Activated T-helper 1 cell treated with anti-CD3 and anti-CD28 coated beads, Interleukin-12 subunit alpha, Interleukin-12 subunit beta, Interleukin-2, Interleukin-4 antibody, amounts not matched to agents 30 ng/mL and 10 ng/mL and 1 ng/mL, durations not matched to agents 14 hours and 24 hours and 36 hours (primary cell): ENCODE data around the gene CAMK1. TPM values are rescaled to one million over a fixed set of nuclear protein-coding genes. Genes with fewer than 3 reads are reported as not detected.

ENCODE experiments used
- DNase-seq: peaks from one replicate; pipeline ENCODE4 v3.0.0; 2021; ENCODE audit warnings: low spot score
- H3K27ac Mint-ChIP-seq: one replicate; pipeline ENCODE4 v1.8.0; 2021; ENCODE audit warnings: mild to moderate bottlenecking, mixed read lengths
- H3K27me3 Mint-ChIP-seq: one replicate; pipeline ENCODE4 v1.8.0; 2022; ENCODE audit warnings: mild to moderate bottlenecking, moderate library complexity, mixed read lengths; ENCODE audit not compliant: insufficient read depth
- H3K36me3 Mint-ChIP-seq: one replicate; pipeline ENCODE4 v1.8.0; 2021; ENCODE audit warnings: low read depth, mixed read lengths
- H3K4me1 Mint-ChIP-seq: one replicate; pipeline ENCODE4 v1.8.0; 2021; ENCODE audit warnings: low read depth, mixed read lengths
- H3K4me3 Mint-ChIP-seq: one replicate; pipeline ENCODE4 v1.8.0; 2021; ENCODE audit warnings: mild to moderate bottlenecking, moderate library complexity, mixed read lengths
- H3K9me3 Mint-ChIP-seq: one replicate; pipeline ENCODE4 v1.8.0; 2021; ENCODE audit warnings: mixed read lengths
- intact Hi-C: fragments of 100-400 bp; cut with micrococcal nuclease; formaldehyde crosslinking; loops from one replicate; pipeline ENCODE4 v1.15.1; 2024
- total RNA-seq: library from RNA; stranded (reverse); gene quantifications from 2 replicates; pipeline ENCODE4 v1.2.3, GENCODE V29; 2022

Gene CAMK1
- total RNA-seq, 1 donor from 2014 or later: 55.0 TPM

DNA sequence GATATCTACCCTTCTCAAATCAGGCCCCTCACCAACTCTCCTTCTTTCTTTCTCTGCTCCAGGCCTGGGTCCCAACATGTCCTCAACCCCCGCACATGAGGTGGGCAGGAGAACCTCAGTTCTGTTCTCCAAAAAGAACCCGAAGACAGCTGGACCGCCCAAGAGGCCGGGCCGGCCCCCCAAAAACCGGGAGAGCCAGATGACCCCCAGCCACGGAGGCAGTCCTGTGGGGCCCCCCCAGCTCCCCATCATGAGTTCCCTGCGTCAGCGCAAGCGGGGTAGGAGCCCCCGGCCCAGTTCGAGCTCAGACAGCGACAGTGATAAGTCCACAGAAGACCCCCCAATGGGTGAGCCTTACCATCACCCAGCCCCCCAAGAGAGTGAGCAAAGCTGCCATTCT lies 25.6 kb downstream of the CAMK1 start:
- intact Hi-C loops: no loop called here
- DNase-seq: no peak
- Mint-ChIP-seq H3K36me3 (peaks cover 61% of the 10 kb centered on the region), H3K27ac (no peak overlapping the region), H3K4me1 (peaks cover 17% of the 10 kb centered on the region), H3K4me3 (no peak overlapping the region), H3K9me3 (no peaks in the 10 kb centered on the region), H3K27me3 (no peaks in the 10 kb centered on the region)

DNA sequence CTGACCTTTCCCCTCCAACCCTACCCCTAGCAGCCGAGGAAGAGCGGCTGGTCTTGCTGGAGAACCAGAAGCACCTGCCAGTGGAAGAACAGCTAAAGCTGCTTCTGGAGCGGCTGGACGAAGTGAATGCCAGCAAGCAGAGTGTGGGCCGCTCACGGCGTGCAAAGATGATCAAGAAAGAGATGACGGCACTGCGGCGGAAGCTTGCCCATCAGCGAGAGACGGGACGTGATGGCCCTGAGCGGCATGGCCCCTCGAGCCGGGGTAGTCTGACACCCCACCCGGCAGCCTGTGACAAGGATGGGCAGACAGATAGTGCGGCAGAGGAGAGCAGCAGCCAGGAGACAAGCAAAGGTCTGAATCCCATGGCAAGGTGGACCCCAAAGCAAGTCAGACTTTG lies 26.2 kb downstream of the CAMK1 start:
- no peaks in the 10 kb centered on the region for H3K27me3 Mint-ChIP-seq
- no peak overlapping the region for H3K4me3 Mint-ChIP-seq
- intact Hi-C loops: no loop called here
- H3K4me1 Mint-ChIP-seq: peaks cover 14% of the 10 kb centered on the region
- no peak overlapping the region for H3K27ac Mint-ChIP-seq
- peaks cover 66% of the 10 kb centered on the region for H3K36me3 Mint-ChIP-seq
- no peak for DNase-seq
- H3K9me3 Mint-ChIP-seq: no peaks in the 10 kb centered on the region

DNA sequence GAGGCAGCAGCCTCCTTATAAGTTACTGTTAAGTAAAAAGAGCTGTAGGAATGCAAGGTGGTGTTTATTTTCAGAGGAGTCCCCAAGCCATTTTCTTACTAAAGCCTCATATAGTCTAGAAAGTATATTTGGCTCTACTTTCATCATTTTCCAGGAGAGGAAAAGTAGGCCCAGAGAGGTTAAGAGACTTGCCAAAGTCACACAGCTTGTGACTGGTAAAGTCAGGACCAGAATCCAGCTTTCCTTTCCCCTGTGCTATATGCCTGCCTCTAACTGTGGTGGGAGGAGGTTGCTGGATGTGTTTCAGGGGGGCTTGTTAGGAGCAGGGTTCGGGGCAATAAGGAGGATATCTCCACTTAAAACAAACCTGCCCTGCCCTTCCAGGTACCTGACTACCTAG lies 27.2 kb downstream of the CAMK1 start:
- no peak overlapping the region for H3K27ac Mint-ChIP-seq
- peaks cover 61% of the 10 kb centered on the region for H3K36me3 Mint-ChIP-seq
- DNase-seq: no peak
- no peak overlapping the region for H3K4me3 Mint-ChIP-seq
- intact Hi-C loops: no loop called here
- peaks cover 14% of the 10 kb centered on the region for H3K4me1 Mint-ChIP-seq
- H3K9me3 Mint-ChIP-seq: no peaks in the 10 kb centered on the region
- H3K27me3 Mint-ChIP-seq: no peaks in the 10 kb centered on the region

DNA sequence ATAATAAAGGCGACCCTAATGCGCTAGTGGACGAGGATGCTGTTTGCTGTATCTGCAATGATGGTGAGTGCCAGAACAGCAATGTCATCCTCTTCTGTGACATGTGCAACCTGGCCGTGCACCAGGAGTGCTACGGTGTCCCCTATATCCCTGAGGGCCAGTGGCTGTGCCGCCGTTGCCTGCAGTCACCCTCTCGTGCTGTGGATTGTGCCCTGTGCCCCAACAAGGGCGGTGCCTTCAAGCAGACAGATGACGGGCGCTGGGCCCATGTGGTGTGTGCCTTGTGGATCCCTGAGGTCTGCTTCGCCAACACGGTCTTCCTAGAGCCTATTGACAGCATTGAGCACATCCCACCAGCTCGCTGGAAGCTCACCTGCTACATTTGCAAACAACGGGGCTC lies 30.6 kb downstream of the CAMK1 start:
- Mint-ChIP-seq H3K27me3 (no peaks in the 10 kb centered on the region), H3K4me3 (no peak overlapping the region), H3K9me3 (no peaks in the 10 kb centered on the region), H3K27ac (no peak overlapping the region), H3K4me1 (peaks cover 26% of the 10 kb centered on the region), H3K36me3 (peaks cover 59% of the 10 kb centered on the region)
- intact Hi-C loops: no loop called here
- no peak for DNase-seq

DNA sequence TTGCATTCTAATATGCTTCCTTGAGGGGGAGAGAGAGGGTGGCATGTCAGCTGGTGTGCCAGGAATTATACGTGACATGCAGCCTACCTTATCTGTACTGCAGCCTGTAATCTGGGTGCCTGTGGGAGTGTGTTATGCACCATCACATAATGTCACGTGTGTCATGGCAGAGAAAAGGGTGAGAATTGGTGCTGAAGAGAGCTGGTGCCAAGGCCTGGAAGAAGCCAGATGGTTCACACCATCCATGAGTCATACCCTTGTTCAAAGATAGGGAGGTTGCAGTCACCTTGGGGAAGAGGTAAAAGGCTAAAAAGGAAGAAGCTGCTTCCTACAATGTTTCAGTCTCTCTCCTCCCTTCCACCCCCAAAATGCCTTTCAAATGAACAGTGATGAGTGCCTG lies 32.9 kb downstream of the CAMK1 start:
- Mint-ChIP-seq H3K9me3 (no peaks in the 10 kb centered on the region), H3K27ac (no peak overlapping the region), H3K4me1 (peaks cover 46% of the 10 kb centered on the region), H3K4me3 (no peak overlapping the region), H3K27me3 (no peaks in the 10 kb centered on the region), H3K36me3 (peaks cover 60% of the 10 kb centered on the region)
- DNase-seq: no peak
- intact Hi-C loops: no loop called here

DNA sequence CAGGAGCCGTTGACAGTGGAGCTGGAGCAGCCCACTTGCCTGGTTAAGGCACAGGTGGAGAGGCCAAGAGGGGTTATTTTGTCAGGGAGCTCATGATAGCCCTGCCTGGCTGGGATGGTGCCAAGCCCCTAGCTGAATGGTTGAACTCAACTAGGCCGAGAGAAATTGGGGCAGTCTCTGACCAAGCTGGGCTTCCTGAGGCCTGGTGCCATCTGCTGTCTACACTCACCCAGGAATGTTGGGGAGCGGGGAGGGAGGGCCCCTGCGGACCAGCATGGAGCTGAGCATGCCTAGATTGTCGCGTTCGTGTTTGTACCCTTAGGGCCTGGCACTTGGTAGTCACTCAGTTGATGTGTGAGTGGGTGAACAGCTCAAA lies 37.0 kb downstream of the CAMK1 start:
- Mint-ChIP-seq H3K27me3 (no peaks in the 10 kb centered on the region), H3K36me3 (peaks cover 36% of the 10 kb centered on the region), H3K27ac (peak overlapping the region; percentile 85), H3K4me1 (peaks cover 55% of the 10 kb centered on the region), H3K9me3 (no peaks in the 10 kb centered on the region), H3K4me3 (peak overlapping the region; percentile 96)
- intact Hi-C loops: no loop called here
- no peak for DNase-seq

DNA sequence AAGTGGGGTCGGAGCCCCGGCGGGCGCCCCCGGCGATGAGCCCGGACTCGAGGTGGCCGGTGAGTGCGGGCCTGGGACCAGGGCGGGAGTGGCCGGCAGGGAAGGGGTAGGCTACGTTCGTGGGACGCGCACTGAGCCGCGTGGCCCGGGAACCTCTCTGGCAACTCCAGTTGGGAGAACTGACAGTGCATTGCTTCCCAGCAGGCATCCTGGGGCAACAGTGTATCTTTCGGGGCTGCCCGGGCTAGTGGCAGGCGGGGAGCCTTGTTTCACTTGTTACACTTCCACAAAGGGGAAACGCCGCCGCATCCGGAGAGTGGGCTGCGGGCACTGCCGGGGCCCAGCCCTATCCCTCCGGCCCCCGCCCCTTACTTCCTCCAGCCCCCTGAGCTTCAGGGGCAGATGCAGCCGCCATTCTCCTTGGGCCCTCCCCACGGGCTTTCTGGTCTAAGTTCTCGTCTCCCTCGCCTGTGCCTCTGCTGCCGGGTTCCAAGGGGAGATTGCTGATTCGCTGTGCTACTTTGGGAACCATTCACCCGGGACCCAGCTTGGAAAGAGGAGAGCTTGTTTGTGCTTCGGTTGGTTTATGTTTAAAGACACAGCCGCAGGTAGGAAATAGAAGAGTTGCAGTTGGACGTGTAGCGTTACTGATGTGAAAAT lies 37.5 kb downstream of the CAMK1 start:
- peaks cover 58% of the 10 kb centered on the region for H3K4me1 Mint-ChIP-seq
- peaks cover 36% of the 10 kb centered on the region for H3K36me3 Mint-ChIP-seq
- no peaks in the 10 kb centered on the region for H3K27me3 Mint-ChIP-seq
- no peaks in the 10 kb centered on the region for H3K9me3 Mint-ChIP-seq
- H3K27ac Mint-ChIP-seq: peak overlapping the region; percentile 85
- DNase-seq: peak; percentile 36
- intact Hi-C loops: no loop called here
- H3K4me3 Mint-ChIP-seq: peak overlapping the region; percentile 96

DNA sequence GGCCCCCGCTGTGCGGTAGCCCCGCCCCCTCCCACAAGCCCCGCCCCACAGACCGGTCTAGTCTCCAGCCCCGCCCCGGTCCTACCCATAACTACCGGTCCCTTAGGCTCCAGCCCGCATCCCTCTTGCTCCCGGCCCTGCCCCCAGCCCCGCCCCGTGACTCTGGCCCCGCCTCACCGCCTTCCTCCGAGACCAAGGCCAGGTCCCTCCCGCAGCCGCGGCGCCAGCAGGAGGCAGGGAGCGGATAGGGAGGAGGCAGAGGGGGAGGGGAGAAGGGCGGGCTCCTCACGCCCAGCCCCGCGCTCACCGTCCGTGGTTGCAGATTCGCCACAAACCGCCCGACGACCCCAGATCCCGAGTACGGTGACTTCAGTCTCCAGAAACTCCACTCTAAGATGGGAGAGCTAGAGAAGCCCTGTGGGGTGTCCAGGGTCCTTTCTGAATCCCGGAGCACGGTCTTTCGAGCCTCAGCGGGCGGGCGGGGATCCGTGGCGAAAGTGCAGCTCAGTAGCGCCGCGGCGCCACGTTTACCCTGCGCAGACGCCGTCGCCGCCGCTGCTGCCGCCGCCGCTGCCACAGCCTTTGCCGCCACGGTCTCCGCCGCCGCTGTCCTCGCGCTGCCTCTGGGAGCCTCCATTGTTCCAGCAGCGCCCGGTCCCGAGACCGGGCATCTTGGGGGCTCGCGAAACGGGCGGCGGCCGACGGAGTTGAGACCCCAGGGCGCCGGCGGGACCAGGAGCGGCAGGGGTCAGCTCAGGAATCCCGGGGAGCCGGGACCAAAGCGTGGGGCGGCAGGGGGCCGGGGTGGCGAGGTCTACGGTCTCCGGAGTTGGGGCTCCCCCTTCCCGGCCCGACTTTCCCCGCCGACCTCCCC lies 38.3 kb downstream of the CAMK1 start, which contains the start of gene BRPF1:
TSS of gene BRPF1 (plus strand) at position 530 of the 874 bp plus-strand sequence. CDS start 2,406 bp downstream, outside the sequence.
- Mint-ChIP-seq H3K4me1 (peaks cover 58% of the 10 kb centered on the region), H3K27ac (peak within 1 kb of the TSS; percentile 94), H3K36me3 (peaks cover 30% of the 10 kb centered on the region), H3K4me3 (peak within 1 kb of the TSS; percentile 96), H3K9me3 (no peaks in the 10 kb centered on the region), H3K27me3 (no peaks in the 10 kb centered on the region)
- peak; percentile 96 for DNase-seq
- intact Hi-C loops: loop anchor here (1.0 to 2.0 kb wide), 14 partner anchors 18 to 768 kb away; partner anchors contain the start of genes BRK1, EMC3, JAGN1 and MTMR14

DNA sequence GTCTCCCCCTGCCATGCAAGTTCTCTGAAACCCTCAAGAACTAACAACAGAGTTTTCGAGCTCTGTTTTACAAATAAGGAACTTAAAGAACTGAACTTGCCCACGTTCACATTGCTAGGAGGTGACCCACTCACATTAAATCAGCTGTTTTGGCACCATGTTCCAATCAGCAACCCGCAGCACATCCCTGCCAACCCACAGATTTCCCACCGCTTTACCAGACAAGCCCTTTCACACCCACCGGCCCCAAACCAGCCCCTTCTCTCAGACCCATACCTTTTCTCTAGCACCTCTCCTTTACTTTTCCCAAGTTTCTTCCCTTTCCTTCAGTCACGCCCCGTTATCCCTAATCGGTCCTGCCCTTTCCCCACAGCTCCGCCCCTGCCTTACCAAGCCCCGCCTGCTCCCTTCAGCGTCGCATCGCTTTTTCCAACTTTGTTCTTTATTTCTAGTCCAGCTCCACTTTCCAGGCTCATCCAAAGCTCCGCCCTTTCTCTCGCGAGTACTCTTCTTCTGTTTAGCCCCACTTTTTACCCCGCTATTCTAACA lies 39.0 kb downstream of the CAMK1 start:
- intact Hi-C loops: loop anchor here (1.0 to 2.0 kb wide), 14 partner anchors 19 to 767 kb away; partner anchors contain the start of genes BRK1, EMC3, JAGN1 and MTMR14
- Mint-ChIP-seq H3K27ac (peak overlapping the region; percentile 94), H3K4me3 (peak overlapping the region; percentile 86), H3K36me3 (peaks cover 27% of the 10 kb centered on the region), H3K27me3 (no peaks in the 10 kb centered on the region), H3K9me3 (no peaks in the 10 kb centered on the region), H3K4me1 (peaks cover 55% of the 10 kb centered on the region)
- DNase-seq: no peak

DNA sequence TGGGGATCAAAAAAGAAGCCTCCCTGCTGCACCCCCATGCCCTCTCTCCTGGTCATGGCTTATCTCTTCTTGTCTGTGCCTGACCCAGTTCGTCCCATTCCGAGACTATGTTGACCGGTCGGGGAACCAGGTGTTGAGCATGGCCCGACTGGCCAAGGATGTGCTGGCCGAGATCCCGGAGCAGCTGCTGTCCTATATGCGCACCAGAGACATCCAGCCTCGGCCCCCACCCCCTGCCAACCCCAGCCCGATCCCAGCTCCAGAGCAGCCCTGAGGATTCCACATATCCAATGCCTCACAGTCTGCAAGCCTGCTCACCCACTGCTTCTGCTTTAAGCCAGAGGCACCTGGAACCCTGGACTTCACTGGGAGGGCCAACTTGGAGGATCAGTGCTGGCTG lies 40.3 kb downstream of the CAMK1 start:
- intact Hi-C loops: no loop called here
- no peaks in the 10 kb centered on the region for H3K9me3 Mint-ChIP-seq
- DNase-seq: no peak
- H3K27ac Mint-ChIP-seq: no peak overlapping the region
- H3K36me3 Mint-ChIP-seq: peaks cover 16% of the 10 kb centered on the region
- peaks cover 44% of the 10 kb centered on the region for H3K4me1 Mint-ChIP-seq
- no peaks in the 10 kb centered on the region for H3K27me3 Mint-ChIP-seq
- no peak overlapping the region for H3K4me3 Mint-ChIP-seq

DNA sequence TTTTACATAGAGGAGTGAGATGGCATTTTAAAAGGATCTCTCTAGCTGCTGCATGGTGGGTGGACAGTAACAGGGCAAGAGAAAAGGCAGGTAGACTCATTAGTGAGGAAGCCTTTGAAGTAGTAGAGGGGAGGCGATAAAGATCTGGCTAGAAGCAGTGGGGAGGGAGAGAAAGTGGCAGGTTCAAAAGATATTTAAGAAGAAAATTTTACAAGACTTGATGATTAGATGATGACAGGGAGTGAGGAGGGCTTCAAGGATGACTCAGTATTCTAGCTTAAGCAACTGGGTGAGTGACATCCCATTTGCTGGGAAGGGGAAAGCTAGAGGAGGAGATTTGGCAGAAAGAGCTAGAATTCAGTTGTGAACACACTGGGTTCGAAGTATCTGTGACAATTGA lies 42.0 kb downstream of the CAMK1 start:
- intact Hi-C loops: loop anchor here (1.0 kb wide), 4 partner anchors 22 to 374 kb away; partner anchors contain the start of gene OGG1
- Mint-ChIP-seq H3K9me3 (no peaks in the 10 kb centered on the region), H3K4me3 (no peak overlapping the region), H3K4me1 (peaks cover 27% of the 10 kb centered on the region), H3K27ac (no peak overlapping the region), H3K27me3 (peaks cover under 1% of the 10 kb centered on the region), H3K36me3 (peaks cover 3% of the 10 kb centered on the region)
- no peak for DNase-seq

DNA sequence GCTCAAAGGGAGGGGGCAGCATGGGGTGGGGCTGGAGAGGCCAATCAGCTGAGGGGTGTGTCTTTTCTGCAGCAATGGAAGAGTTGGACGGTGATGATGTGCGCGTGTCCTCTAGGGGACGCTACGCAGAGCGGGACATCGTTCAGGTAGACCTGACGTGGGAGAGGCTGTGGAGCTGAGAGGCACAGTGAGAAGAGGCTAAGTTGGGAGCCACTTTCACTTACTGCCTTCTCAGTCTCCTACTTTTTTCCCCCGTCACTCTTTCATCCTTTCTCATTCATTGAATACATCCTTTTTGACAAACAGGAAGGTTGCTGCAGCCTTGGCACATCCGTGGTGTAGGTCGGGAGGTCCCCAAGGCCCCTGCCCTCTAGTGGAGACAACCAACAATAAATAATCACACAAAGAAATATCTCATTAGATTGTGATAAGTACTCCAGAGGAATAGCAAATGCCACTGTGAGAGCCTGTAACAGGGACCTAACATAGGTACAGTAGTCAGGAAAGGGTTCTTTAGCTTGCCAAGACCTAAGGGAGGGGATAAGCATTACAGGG lies 42.6 kb downstream of the CAMK1 start:
- peak; percentile 40 for DNase-seq

More for the DNA sequence above, 42.6 kb downstream of the CAMK1 start:
- H3K4me1 Mint-ChIP-seq: peaks cover 22% of the 10 kb centered on the region
- peaks cover 4% of the 10 kb centered on the region for H3K27me3 Mint-ChIP-seq
- H3K36me3 Mint-ChIP-seq: no peaks in the 10 kb centered on the region
- H3K27ac Mint-ChIP-seq: peak overlapping the region; percentile 70
- no peaks in the 10 kb centered on the region for H3K9me3 Mint-ChIP-seq
- peak overlapping the region; percentile 66 for H3K4me3 Mint-ChIP-seq
- intact Hi-C loops: loop anchor here (1.0 kb wide), 4 partner anchors 22 to 374 kb away; partner anchors contain the start of gene OGG1
